ENCODE data around the gene CHD5.

DNA sequence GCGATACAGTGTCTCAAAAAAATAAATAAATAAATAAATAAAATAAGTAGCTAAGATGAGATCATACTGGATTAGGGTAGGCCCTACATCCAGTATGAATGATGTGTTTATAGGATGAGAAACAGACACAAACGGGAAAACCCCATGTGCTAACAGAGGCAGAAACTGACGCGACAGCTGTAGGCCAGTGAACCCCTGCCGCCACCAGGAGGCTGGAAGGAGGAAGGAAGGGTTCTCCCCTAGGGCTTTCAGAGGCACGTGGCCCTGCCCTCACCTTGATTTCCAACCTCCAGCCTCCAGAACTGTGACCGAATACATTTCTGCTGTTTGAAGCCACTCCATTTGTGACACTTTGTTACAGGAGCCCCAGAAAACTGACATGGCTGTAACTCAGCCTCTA lies 38.5 kb downstream of the CHD5 start:
- TF ChIP-seq, protein P1, sequence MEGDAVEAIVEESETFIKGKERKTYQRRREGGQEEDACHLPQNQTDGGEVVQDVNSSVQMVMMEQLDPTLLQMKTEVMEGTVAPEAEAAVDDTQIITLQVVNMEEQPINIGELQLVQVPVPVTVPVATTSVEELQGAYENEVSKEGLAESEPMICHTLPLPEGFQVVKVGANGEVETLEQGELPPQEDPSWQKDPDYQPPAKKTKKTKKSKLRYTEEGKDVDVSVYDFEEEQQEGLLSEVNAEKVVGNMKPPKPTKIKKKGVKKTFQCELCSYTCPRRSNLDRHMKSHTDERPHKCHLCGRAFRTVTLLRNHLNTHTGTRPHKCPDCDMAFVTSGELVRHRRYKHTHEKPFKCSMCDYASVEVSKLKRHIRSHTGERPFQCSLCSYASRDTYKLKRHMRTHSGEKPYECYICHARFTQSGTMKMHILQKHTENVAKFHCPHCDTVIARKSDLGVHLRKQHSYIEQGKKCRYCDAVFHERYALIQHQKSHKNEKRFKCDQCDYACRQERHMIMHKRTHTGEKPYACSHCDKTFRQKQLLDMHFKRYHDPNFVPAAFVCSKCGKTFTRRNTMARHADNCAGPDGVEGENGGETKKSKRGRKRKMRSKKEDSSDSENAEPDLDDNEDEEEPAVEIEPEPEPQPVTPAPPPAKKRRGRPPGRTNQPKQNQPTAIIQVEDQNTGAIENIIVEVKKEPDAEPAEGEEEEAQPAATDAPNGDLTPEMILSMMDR (IDR thresholded peaks at IDR 0.05) = no peak
- TF ChIP-seq CBX2 (IDR thresholded peaks at IDR 0.05; ENCODE audit: borderline replicate concordance, low read depth) (no peak), POLR2A (IDR thresholded peaks at IDR 0.05; ENCODE audit: low read length) (no peak), ESRRA (IDR thresholded peaks at IDR 0.05; ENCODE audit: borderline replicate concordance, low read length) (no peak), MYC (IDR thresholded peaks at IDR 0.05; ENCODE audit: borderline replicate concordance, low read length) (no peak), CEBPB (IDR thresholded peaks at IDR 0.05) (no peak), JUNB (IDR thresholded peaks at IDR 0.05) (no peak), RARB (CRISPR knock-in tag; IDR thresholded peaks at IDR 0.05) (no peak)
- TF ChIP-seq, protein P2, sequence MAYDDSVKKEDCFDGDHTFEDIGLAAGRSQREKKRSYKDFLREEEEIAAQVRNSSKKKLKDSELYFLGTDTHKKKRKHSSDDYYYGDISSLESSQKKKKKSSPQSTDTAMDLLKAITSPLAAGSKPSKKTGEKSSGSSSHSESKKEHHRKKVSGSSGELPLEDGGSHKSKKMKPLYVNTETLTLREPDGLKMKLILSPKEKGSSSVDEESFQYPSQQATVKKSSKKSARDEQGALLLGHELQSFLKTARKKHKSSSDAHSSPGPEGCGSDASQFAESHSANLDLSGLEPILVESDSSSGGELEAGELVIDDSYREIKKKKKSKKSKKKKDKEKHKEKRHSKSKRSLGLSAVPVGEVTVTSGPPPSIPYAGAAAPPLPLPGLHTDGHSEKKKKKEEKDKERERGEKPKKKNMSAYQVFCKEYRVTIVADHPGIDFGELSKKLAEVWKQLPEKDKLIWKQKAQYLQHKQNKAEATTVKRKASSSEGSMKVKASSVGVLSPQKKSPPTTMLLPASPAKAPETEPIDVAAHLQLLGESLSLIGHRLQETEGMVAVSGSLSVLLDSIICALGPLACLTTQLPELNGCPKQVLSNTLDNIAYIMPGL (CRISPR knock-in tag; IDR thresholded peaks at IDR 0.05; ENCODE audit: borderline replicate concordance) = no peak
